Measurements from ENCODE around the gene CDYL.

- TF ChIP-seq EP300 (IDR thresholded peaks at IDR 0.05) (no peak), CTCF (IDR thresholded peaks at IDR 0.05) (no peak), POLR2A (IDR thresholded peaks at IDR 0.05) (no peak), POLR2AphosphoS5 (IDR thresholded peaks at IDR 0.05) (no peak)
Observed at GRCh38 chr6:4790158-4790899, 14.1 kb downstream of the CDYL start.

All from suprapubic skin (tissue), 4 donors.